H1 (cell line): ENCODE data around the gene CEP89. TPM values are rescaled to one million over a fixed set of nuclear protein-coding genes. Genes with fewer than 3 reads are reported as not detected.

Experiments
- CTCF ChIA-PET: fragments of 300-600 bp; sonication (Branson Sonifier 250); formaldehyde crosslinking; loops from one replicate; lab custom pipeline; 2021; ENCODE audit not compliant: partially characterized antibody; lab: Charles Lee
- POLR2A ChIA-PET: fragments of 300-600 bp; sonication (Branson Sonifier 250); formaldehyde crosslinking; loops from one replicate; lab custom pipeline; 2021; ENCODE audit warnings: inconsistent platforms; ENCODE audit not compliant: partially characterized antibody; lab: Charles Lee
- DNase-seq, 2 experiments: peaks; one replicate each; pipeline versions ENCODE4 v3.0.0 to v3.0.0-alpha.2; 2010 to 2022; ENCODE audit warnings: low spot score in 2 of 2, low read depth in 1 of 2, mixed read lengths in 1 of 2
- FAIRE-seq: peaks from 2 replicates; lab custom pipeline; 2011; peaks lifted over from hg19 to GRCh38; lab: Jason Lieb, UNC
- H2AFZ ChIP-seq: 2 replicates; pipeline ENCODE4 v1.8.1; 2012; ENCODE audit warnings: low read length, inconsistent platforms
- H2AK5ac ChIP-seq: 2 replicates; pipeline ENCODE4 v1.6.1; 2013; ENCODE audit warnings: low read depth, low read length
- H2BK120ac ChIP-seq: replicated peaks from 2 replicates; pipeline ENCODE3; 2013; ENCODE audit warnings: low read depth, low read length, inconsistent platforms
- H2BK12ac ChIP-seq: 2 replicates; pipeline ENCODE4 v1.6.1; 2013; ENCODE audit warnings: low read depth, low read length
- H2BK15ac ChIP-seq: 2 replicates; pipeline ENCODE4 v1.6.1; 2013; ENCODE audit warnings: low read length
- H2BK20ac ChIP-seq: 2 replicates; pipeline ENCODE4 v1.6.1; 2013; ENCODE audit warnings: low read length
- H2BK5ac ChIP-seq: 2 replicates; pipeline ENCODE4 v1.6.1; 2013; ENCODE audit warnings: low read depth, low read length
- H3K14ac ChIP-seq: 2 replicates; pipeline ENCODE4 v1.6.1; 2013; ENCODE audit warnings: inconsistent platforms; ENCODE audit not compliant: insufficient read length
- H3K18ac ChIP-seq: 2 replicates; pipeline ENCODE4 v1.6.1; 2013; ENCODE audit warnings: low read length; ENCODE audit errors: extremely low read depth
- H3K23ac ChIP-seq: 2 replicates; pipeline ENCODE4 v1.6.1; 2013; ENCODE audit warnings: inconsistent platforms; ENCODE audit not compliant: insufficient read length
- H3K23me2 ChIP-seq: 2 replicates; pipeline ENCODE4 v1.6.1; 2013; ENCODE audit warnings: low read depth, low read length
- H3K27ac ChIP-seq: 2 replicates; pipeline ENCODE4 v1.6.1; 2011; ENCODE audit warnings: low read depth, low read length, inconsistent platforms
- H3K27me3 ChIP-seq, 4 experiments: replicated peaks in 1 of 4; 1 replicate in 1 of 4; 2 replicates in 3 of 4; pipeline versions ENCODE4 v1.6.1 to v1.8.1; 2011 to 2013; ENCODE audit warnings: low read length in 3 of 4, mild to moderate bottlenecking in 3 of 4, inconsistent platforms in 2 of 4, mixed read lengths in 2 of 4, moderate library complexity in 1 of 4; ENCODE audit not compliant: control insufficient read depth in 3 of 4, insufficient read depth in 3 of 4; ENCODE audit errors: extremely low read depth in 1 of 4
- H3K36me3 ChIP-seq, 4 experiments: 2 replicates each; pipeline versions ENCODE4 v1.6.1 to v1.8.1; 2011 to 2013; ENCODE audit warnings: mild to moderate bottlenecking in 4 of 4, low read length in 3 of 4, moderate library complexity in 2 of 4, control low read depth in 1 of 4, inconsistent platforms in 1 of 4; ENCODE audit not compliant: insufficient read depth in 4 of 4, control insufficient read depth in 2 of 4
- H3K4ac ChIP-seq: replicated peaks from 2 replicates; pipeline ENCODE3; 2013; ENCODE audit warnings: low read length, low read depth, mixed read lengths, inconsistent platforms; ENCODE audit not compliant: insufficient read length
- H3K4me1 ChIP-seq, 4 experiments: replicated peaks in 1 of 4; 1 replicate in 1 of 4; 2 replicates in 3 of 4; pipeline versions ENCODE4 v1.6.1 to v1.8.1; 2011 to 2013; ENCODE audit warnings: low read length in 3 of 4, inconsistent platforms in 2 of 4, mixed read lengths in 1 of 4; ENCODE audit not compliant: insufficient read depth in 4 of 4, control insufficient read depth in 3 of 4
- H3K4me2 ChIP-seq, 2 experiments: 2 replicates each; pipeline versions ENCODE4 v1.6.1 to v1.8.1; 2011 to 2013; ENCODE audit warnings: low read depth in 2 of 2, low read length in 2 of 2, control low read depth in 1 of 2, inconsistent platforms in 1 of 2, mild to moderate bottlenecking in 1 of 2; ENCODE audit not compliant: insufficient read depth in 1 of 2
- H3K4me3 ChIP-seq, 4 experiments: fragments of 200-600, 300-600 bp in 1 of 4; sonication (generic), shearing (Covaris generic), sonication (Bioruptor Twin) in 1 of 4; 2 replicates each; pipeline versions ENCODE4 v1.5.1 to v1.8.1; 2011 to 2016; ENCODE audit warnings: low read length in 4 of 4, low read depth in 3 of 4, control low read depth in 2 of 4, inconsistent platforms in 2 of 4, mild to moderate bottlenecking in 2 of 4, mixed read lengths in 1 of 4, moderate library complexity in 1 of 4; ENCODE audit not compliant: insufficient read depth in 2 of 4; ENCODE audit errors: extremely low read depth in 1 of 4
- H3K56ac ChIP-seq: replicated peaks from 2 replicates; pipeline ENCODE3; 2013; ENCODE audit warnings: low read depth, mild to moderate bottlenecking, mixed read lengths, low read length, inconsistent platforms; ENCODE audit not compliant: insufficient read length
- H3K79me1 ChIP-seq: 2 replicates; pipeline ENCODE4 v1.6.1; 2013; ENCODE audit warnings: low read depth, low read length, control low read depth
- H3K79me2 ChIP-seq, 2 experiments: 2 replicates each; pipeline versions ENCODE4 v1.6.1 to v1.8.1; 2012 to 2013; ENCODE audit warnings: low read length in 2 of 2, mild to moderate bottlenecking in 2 of 2, inconsistent platforms in 1 of 2; ENCODE audit not compliant: insufficient read depth in 2 of 2, control insufficient read depth in 1 of 2
- H3K9ac ChIP-seq, 4 experiments: replicated peaks in 1 of 4; 1 replicate in 1 of 4; 2 replicates in 3 of 4; pipeline versions ENCODE4 v1.6.1 to v1.8.1; 2011 to 2013; ENCODE audit warnings: low read depth in 3 of 4, low read length in 3 of 4, control low read depth in 2 of 4, mild to moderate bottlenecking in 2 of 4, moderate library complexity in 2 of 4, inconsistent platforms in 1 of 4; ENCODE audit errors: extremely low read depth in 1 of 4
- H3K9me3 ChIP-seq, 2 experiments: 2 replicates each; pipeline versions ENCODE4 v1.6.1 to v1.8.1; 2012 to 2013; ENCODE audit warnings: mild to moderate bottlenecking in 2 of 2, moderate library complexity in 2 of 2, control low read depth in 1 of 2, inconsistent platforms in 1 of 2, low read depth in 1 of 2, low read length in 1 of 2, mixed read lengths in 1 of 2; ENCODE audit not compliant: insufficient read depth in 2 of 2
- H4K20me1 ChIP-seq, 2 experiments: replicated peaks in 1 of 2; 2 replicates each; pipeline versions ENCODE3 to v1.8.1; 2011 to 2013; ENCODE audit warnings: inconsistent platforms in 2 of 2, low read length in 2 of 2, mild to moderate bottlenecking in 1 of 2; ENCODE audit not compliant: insufficient read depth in 2 of 2, control insufficient read depth in 1 of 2
- H4K5ac ChIP-seq: 2 replicates; pipeline ENCODE4 v1.6.1; 2013; ENCODE audit warnings: low read length, low read depth, mixed read lengths, inconsistent platforms; ENCODE audit not compliant: insufficient read length
- H4K8ac ChIP-seq: 2 replicates; pipeline ENCODE4 v1.8.0; 2013; ENCODE audit warnings: mild to moderate bottlenecking, moderate library complexity, low read length, inconsistent platforms; ENCODE audit not compliant: insufficient read depth; ENCODE audit errors: extremely low read depth
- H4K91ac ChIP-seq: replicated peaks from 2 replicates; pipeline ENCODE3; 2013; ENCODE audit warnings: low read length, mixed read lengths, inconsistent platforms; ENCODE audit not compliant: insufficient read length
- GTF2F1 ChIP-seq: IDR thresholded peaks from 2 replicates; pipeline ENCODE4 v1.6.1; 2012; ENCODE audit warnings: low read depth, low read length, improper control_type of control experiment, borderline replicate concordance
- JUN ChIP-seq: IDR thresholded peaks from 2 replicates; pipeline ENCODE4 v1.6.1; 2011; ENCODE audit warnings: low read depth, mild to moderate bottlenecking, improper control_type of control experiment, low read length
- JUND ChIP-seq: IDR thresholded peaks from 2 replicates; pipeline ENCODE4 v1.6.1; 2011; ENCODE audit warnings: mild to moderate bottlenecking, improper control_type of control experiment, low read length
- KDM1A ChIP-seq: fragments of 200-600, 300-600 bp; sonication (generic); IDR thresholded peaks from 2 replicates; pipeline ENCODE4 v1.7.1; 2016; ENCODE audit warnings: mild to moderate bottlenecking, low read length, borderline replicate concordance
- RBBP5 ChIP-seq: IDR thresholded peaks from 2 replicates; pipeline ENCODE4 v1.7.1; 2012; ENCODE audit warnings: low read depth, mild to moderate bottlenecking, inconsistent platforms, low read length, moderate library complexity, borderline replicate concordance
- RNF2 ChIP-seq: fragments of 200-900, 300-1000 bp; sonication (generic); IDR thresholded peaks from 2 replicates; pipeline ENCODE4 v1.7.1; 2016; ENCODE audit warnings: borderline replicate concordance, low read depth, mild to moderate bottlenecking, antibody characterized with exemption, low read length; ENCODE audit not compliant: poor library complexity, severe bottlenecking; ENCODE audit errors: missing control alignments
- WGBS, 2 experiments: shearing (Covaris generic) in 1 of 2; methylation state at CpG; one replicate each; pipeline versions ENCODE4 v1.1.6 to v1.1.7; 2013 to 2015; ENCODE audit warnings: low lambda C conversion rate in 2 of 2, mixed read lengths in 2 of 2, inconsistent platforms in 1 of 2, low coverage in 1 of 2, missing lambda C conversion rate in 1 of 2; ENCODE audit not compliant: insufficient replicate concordance in 2 of 2, insufficient coverage in 1 of 2, insufficient read length in 1 of 2; ENCODE audit errors: extremely low coverage in 1 of 2, missing lambda C conversion rate in 1 of 2; 5-methylcytosine and 5-hydroxymethylcytosine counted together
- polyA plus RNA-seq, 7 experiments: library from polyadenylated mRNA; depleted of rRNA in 3 of 7; stranded (reverse) in 5 of 7; unstranded in 2 of 7; fragments of >200 nt in 5 of 7; fragments of 200-250 nt in 2 of 7; gene quantifications; 1 replicate in 5 of 7; 2 replicates in 1 of 7; 4 replicates in 1 of 7; pipeline versions ENCODE4 v1.2.1 to v1.2.3, GENCODE V29; 2011 to 2013; ENCODE audit warnings: missing spikeins in 2 of 7, mixed read lengths in 2 of 7
- total RNA-seq: library from RNA; stranded (reverse); fragmentation: NEBNext Ultra II Directional; extraction: Animal tissue kit (Norgen Biotek cat#: 25700); gene quantifications from 2 replicates; pipeline ENCODE4 v1.2.1, GENCODE V29; 2021

Gene CEP89
- total and polyA plus RNA-seq, 2 of the 8 experiments (the other 6 are each of a cell fraction or from before 2014, with no cell fraction given): 23.0 to 23.6 TPM

DNA sequence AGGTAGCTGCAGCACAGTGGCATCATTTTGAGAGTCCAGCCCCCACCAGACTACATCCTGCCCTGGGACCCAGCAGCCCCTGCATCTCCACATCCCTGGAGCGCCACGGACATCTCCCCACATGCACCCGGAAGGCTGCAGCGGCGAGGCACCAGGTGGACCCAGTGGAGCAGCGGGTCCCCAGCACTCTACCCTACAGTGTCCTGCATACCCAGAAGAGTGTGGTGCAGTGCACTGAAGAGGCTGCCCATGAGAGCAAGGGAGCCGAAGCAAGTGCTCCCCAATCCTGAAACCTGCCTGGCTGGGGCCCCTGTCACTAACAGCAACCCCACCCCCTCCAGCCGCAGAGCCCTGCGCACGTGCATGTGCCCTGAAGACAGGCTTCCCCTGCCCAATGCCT lies 80.9 kb downstream of the CEP89 start:
- no peak overlapping the region for H3K18ac ChIP-seq
- no peak overlapping the region for H3K23ac ChIP-seq
- no peaks in the 10 kb centered on the region; the same call in 1 of the 2 replicates for H3K79me1 ChIP-seq
- no peak overlapping the region for H3K4ac ChIP-seq
- H3K79me2 ChIP-seq: no peaks in the 10 kb centered on the region
- H3K4me1 ChIP-seq: no peaks in the 10 kb centered on the region
- no peak overlapping the region for H3K14ac ChIP-seq
- H4K8ac ChIP-seq: peak overlapping the region; percentile 68; the same call in 1 of the 2 replicates
- 96% methylated on average over 9 of the region's 10 CpGs; no CpG with 5 or more reads in 1 of the 2 experiments for WGBS, 2 experiments
- no peak overlapping the region for H2AFZ ChIP-seq
- ChIA-PET CTCF (interaction anchor here (0.7 kb wide), 1 partner anchor 14 kb away, joined by 4 read pairs; no protein-coding TSS in a partner anchor), POLR2A (interaction anchor here (0.6 kb wide), 1 partner anchor 11 kb away, joined by 3 read pairs; no protein-coding TSS in a partner anchor)
- TF ChIP-seq JUND (no peak), JUN (no peak), KDM1A (no peak), GTF2F1 (no peak), RBBP5 (no peak), RNF2 (no peak)
- H3K9me3 ChIP-seq: 0 out of 4 replicates have a peak, but pooled peaks cover 3 to 4% of the 10 kb centered on the region in 2 experiments
- no peak overlapping the region for H3K9ac ChIP-seq
- FAIRE-seq (no peak), DNase-seq (no peak)
- no peak overlapping the region for H4K91ac ChIP-seq
- no peak overlapping the region for H2BK12ac ChIP-seq
- no peaks in the 10 kb centered on the region for H4K20me1 ChIP-seq
- H4K5ac ChIP-seq: no peak overlapping the region
- H3K36me3 ChIP-seq: peaks cover 0 to 3% (median 0%) of the 10 kb centered on the region in 4 experiments; a peak in 2 of 8 replicates
- no peaks in the 10 kb centered on the region for H3K23me2 ChIP-seq
- no peak overlapping the region for H3K27ac ChIP-seq
- H3K27me3 ChIP-seq: no peaks in the 10 kb centered on the region
- H3K4me3 ChIP-seq: no peak overlapping the region
- H2BK15ac ChIP-seq: no peak overlapping the region
- H2BK20ac ChIP-seq: no peak overlapping the region
- H2BK5ac ChIP-seq: no peak overlapping the region
- H2AK5ac ChIP-seq: no peak overlapping the region
- no peak overlapping the region for H3K4me2 ChIP-seq
- H2BK120ac ChIP-seq: no peak overlapping the region
- no peak overlapping the region for H3K56ac ChIP-seq
